OCI-LY7 (cell line): ENCODE measurements around the gene DAPK2. TPM values are rescaled to one million over a fixed set of nuclear protein-coding genes. Genes with fewer than 3 reads are reported as not detected.
A peak's percentile ranks its signal among the peaks of the same experiment; 100 is the strongest.

Experiments
- BruUV-seq: library from RNA; stranded (reverse); fragments of 400-500 nt; replicated peaks from 2 replicates; lab custom pipeline; 2021; lab: Mats Ljungman, UMichigan
- CTCF ChIA-PET: fragments of 300-600 bp; sonication (Branson Sonifier 250); formaldehyde crosslinking; loops from one replicate; lab custom pipeline; 2022; ENCODE audit warnings: antibody characterized with exemption; ENCODE audit not compliant: unreplicated experiment; lab: Charles Lee
- POLR2A ChIA-PET: fragments of 300-600 bp; sonication (Branson Sonifier 250); formaldehyde crosslinking; loops from one replicate; lab custom pipeline; 2022; ENCODE audit warnings: antibody characterized with exemption; lab: Charles Lee
- DNase-seq: peaks from one replicate; pipeline ENCODE4 v3.0.0-alpha.2; 2015; ENCODE audit warnings: low spot score
- H2AFZ ChIP-seq: fragments of 200-600 bp; sonication (generic), shearing (Covaris generic); 2 replicates; pipeline ENCODE4 v1.6.1; 2014; ENCODE audit warnings: mild to moderate bottlenecking, antibody characterized with exemption, low read length, moderate library complexity
- H3K27ac ChIP-seq: fragments of 200-600 bp; sonication (generic); 2 replicates; pipeline ENCODE4 v1.5.1; 2014; ENCODE audit warnings: mixed run types, low read depth, mild to moderate bottlenecking, moderate library complexity, low read length, inconsistent platforms; ENCODE audit not compliant: poor library complexity, severe bottlenecking
- H3K36me3 ChIP-seq: fragments of 200-600 bp; sonication (generic); 2 replicates; pipeline ENCODE4 v1.6.1; 2014; ENCODE audit warnings: mild to moderate bottlenecking, antibody characterized with exemption, low read length, moderate library complexity, mixed read lengths; ENCODE audit not compliant: insufficient read depth
- H3K4me1 ChIP-seq: fragments of 200-600 bp; sonication (generic); 2 replicates; pipeline ENCODE4 v1.5.1; 2014; ENCODE audit warnings: mild to moderate bottlenecking, low read length; ENCODE audit not compliant: insufficient read depth, poor library complexity, severe bottlenecking
- H3K4me2 ChIP-seq: fragments of 200-600 bp; sonication (generic); 2 replicates; pipeline ENCODE4 v1.6.1; 2014; ENCODE audit warnings: mild to moderate bottlenecking, low read length
- H3K4me3 ChIP-seq: fragments of 200-600 bp; sonication (generic); 2 replicates; pipeline ENCODE4 v1.5.1; 2014; ENCODE audit warnings: mild to moderate bottlenecking, low read depth, low read length; ENCODE audit not compliant: poor library complexity, severe bottlenecking
- H3K79me2 ChIP-seq: fragments of 200-600 bp; sonication (generic); 2 replicates; pipeline ENCODE4 v1.6.1; 2016; ENCODE audit warnings: low read depth, mild to moderate bottlenecking, low read length, moderate library complexity, mixed read lengths; ENCODE audit not compliant: insufficient read depth
- H3K9me2 ChIP-seq: fragments of 200-600 bp; sonication (generic); 2 replicates; pipeline ENCODE4 v1.6.1; 2016; ENCODE audit warnings: mild to moderate bottlenecking, low read length, mixed read lengths; ENCODE audit not compliant: insufficient read depth
- H3K9me3 ChIP-seq: fragments of 200-600 bp; sonication (generic); 2 replicates; pipeline ENCODE4 v1.6.1; 2014; ENCODE audit warnings: mild to moderate bottlenecking, mixed run types, low read length, mixed read lengths
- H4K20me1 ChIP-seq: fragments of 200-600 bp; sonication (generic); 2 replicates; pipeline ENCODE4 v1.6.1; 2014; ENCODE audit warnings: mild to moderate bottlenecking, antibody characterized with exemption, low read length, moderate library complexity, mixed read lengths; ENCODE audit not compliant: insufficient read depth
- EZH2phosphoT487 ChIP-seq: fragments of 200-600 bp; sonication (generic); IDR thresholded peaks from 2 replicates; pipeline ENCODE4 v1.6.1; 2018; ENCODE audit warnings: low read depth, borderline replicate concordance, mild to moderate bottlenecking, mixed run types, antibody characterized with exemption, low read length, moderate library complexity, mixed read lengths
- intact Hi-C: fragments of 100-400 bp; cut with micrococcal nuclease; formaldehyde crosslinking; loops from one replicate; pipeline ENCODE4 v1.10.0; 2022; ENCODE audit not compliant: unreplicated experiment
- total RNA-seq, 2 experiments: library from RNA; depleted of rRNA in 1 of 2; stranded (reverse); fragments of >200 nt in 1 of 2; shearing (Covaris generic) in 1 of 2; gene quantifications; 2 replicates each; pipeline ENCODE4 v1.2.3, GENCODE V29; 2014 to 2022
- TF ChIP-seq, protein P1 (sequence below): fragments of 200-600 bp; sonication (generic); conservative IDR thresholded peaks from 2 replicates; pipeline ENCODE4 v1.5.1; 2014; ENCODE audit warnings: mild to moderate bottlenecking, antibody characterized with exemption, low read length, moderate library complexity, mixed read lengths

Gene DAPK2
- total RNA-seq, 2 experiments from 2014 or later, result 0.36 to 1.2 TPM

DNA sequence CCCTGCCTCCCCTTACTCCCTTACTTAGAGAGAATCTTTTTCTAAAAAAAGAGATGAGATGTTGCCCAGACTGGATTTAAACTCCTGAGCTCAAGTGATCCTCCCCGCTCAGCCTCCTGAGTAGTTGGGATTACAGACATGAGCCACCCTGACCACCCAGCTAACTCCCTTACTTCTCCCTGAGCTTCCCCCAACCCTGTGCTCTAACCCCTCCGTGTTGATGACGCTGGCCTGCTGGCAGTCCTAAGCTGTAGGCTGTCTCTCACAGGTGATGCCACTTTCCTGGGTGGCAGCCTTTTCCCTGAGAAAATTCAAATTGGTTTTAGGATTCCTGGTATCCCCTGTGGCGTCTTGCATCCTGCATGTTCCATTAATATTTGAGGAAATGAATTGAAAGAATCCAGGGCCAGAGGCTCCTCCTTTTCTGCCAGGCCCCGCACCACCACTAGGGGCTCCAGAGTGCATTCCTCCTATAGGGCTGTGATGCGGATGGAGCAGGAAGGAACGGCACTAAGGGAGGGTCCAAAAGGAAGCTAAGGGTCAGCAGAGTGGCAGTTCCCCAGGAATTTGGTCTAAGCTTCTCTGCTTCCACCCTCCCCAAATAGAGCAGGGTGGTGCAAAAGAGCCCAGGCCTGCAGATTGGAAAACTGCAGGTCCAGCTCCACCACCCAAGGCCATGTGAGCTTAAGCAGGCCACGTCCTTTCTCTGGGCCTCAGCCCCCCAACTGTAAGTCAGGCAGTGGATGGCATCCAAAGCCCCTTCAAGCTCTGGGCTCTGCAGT lies 101.1 kb downstream of the DAPK2 start:
- TF ChIP-seq, protein P1, sequence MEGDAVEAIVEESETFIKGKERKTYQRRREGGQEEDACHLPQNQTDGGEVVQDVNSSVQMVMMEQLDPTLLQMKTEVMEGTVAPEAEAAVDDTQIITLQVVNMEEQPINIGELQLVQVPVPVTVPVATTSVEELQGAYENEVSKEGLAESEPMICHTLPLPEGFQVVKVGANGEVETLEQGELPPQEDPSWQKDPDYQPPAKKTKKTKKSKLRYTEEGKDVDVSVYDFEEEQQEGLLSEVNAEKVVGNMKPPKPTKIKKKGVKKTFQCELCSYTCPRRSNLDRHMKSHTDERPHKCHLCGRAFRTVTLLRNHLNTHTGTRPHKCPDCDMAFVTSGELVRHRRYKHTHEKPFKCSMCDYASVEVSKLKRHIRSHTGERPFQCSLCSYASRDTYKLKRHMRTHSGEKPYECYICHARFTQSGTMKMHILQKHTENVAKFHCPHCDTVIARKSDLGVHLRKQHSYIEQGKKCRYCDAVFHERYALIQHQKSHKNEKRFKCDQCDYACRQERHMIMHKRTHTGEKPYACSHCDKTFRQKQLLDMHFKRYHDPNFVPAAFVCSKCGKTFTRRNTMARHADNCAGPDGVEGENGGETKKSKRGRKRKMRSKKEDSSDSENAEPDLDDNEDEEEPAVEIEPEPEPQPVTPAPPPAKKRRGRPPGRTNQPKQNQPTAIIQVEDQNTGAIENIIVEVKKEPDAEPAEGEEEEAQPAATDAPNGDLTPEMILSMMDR, result peak; percentile 99
- TF ChIP-seq EZH2phosphoT487, result no peak
- H3K4me1 ChIP-seq, result no peaks in the 10 kb centered on the region
- H3K9me2 ChIP-seq, result no peaks in the 10 kb centered on the region
- no TSS peak for BruUV-seq
- H3K4me3 ChIP-seq, result no peak overlapping the region
- H3K9me3 ChIP-seq, result no peaks in the 10 kb centered on the region
- peak; percentile 74 for DNase-seq
- H2AFZ ChIP-seq, result peak overlapping the region; percentile 75
- H3K4me2 ChIP-seq, result no peak overlapping the region
- POLR2A ChIA-PET, result interaction anchor here (0.8 to 1.2 kb wide), 3 partner anchors 10 to 120 kb away, joined by 3 read pairs; no protein-coding TSS in a partner anchor
- no peaks in the 10 kb centered on the region for H3K36me3 ChIP-seq
- intact Hi-C loops, result no loop called here
- CTCF ChIA-PET, result interaction anchor here (0.8 to 2.5 kb wide), 6 partner anchors 10 to 193 kb away, joined by 3 to 7 read pairs (median 4); no protein-coding TSS in a partner anchor
- H3K27ac ChIP-seq, result no peak overlapping the region
- H3K79me2 ChIP-seq, result no peaks in the 10 kb centered on the region
- no peaks in the 10 kb centered on the region for H4K20me1 ChIP-seq

DNA sequence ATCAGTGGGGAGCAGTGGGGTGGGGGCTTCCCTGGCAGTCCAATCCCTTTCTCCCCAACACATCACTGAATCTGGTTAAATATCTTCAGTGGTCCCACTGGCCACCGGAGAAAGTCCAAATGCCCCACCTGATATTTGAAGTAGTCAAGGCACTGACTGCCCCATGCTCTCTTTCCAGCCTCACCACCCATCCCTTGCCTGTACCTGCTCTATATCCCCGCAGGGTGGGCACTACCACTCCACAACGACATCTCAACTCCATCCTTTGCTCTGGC lies 101.7 kb downstream of the DAPK2 start:
- POLR2A ChIA-PET, result interaction anchor here (0.5 kb wide), 1 partner anchor 37 kb away, joined by 3 read pairs; no protein-coding TSS in a partner anchor
- Histone ChIP-seq H3K27ac (no peak overlapping the region), H3K4me2 (no peak overlapping the region), H3K79me2 (no peaks in the 10 kb centered on the region), H2AFZ (no peak overlapping the region), H3K36me3 (no peaks in the 10 kb centered on the region), H3K9me2 (no peaks in the 10 kb centered on the region), H3K4me1 (no peaks in the 10 kb centered on the region), H3K4me3 (no peak overlapping the region), H4K20me1 (no peaks in the 10 kb centered on the region), H3K9me3 (no peaks in the 10 kb centered on the region)
- no peak for DNase-seq
- BruUV-seq, result no TSS peak
- intact Hi-C loops, result no loop called here
- TF ChIP-seq EZH2phosphoT487, result no peak
- TF ChIP-seq, protein P1, result no peak
- CTCF ChIA-PET, result interaction anchor here (1.3 to 2.5 kb wide), 2 partner anchors 64 to 100 kb away, joined by 6 to 7 read pairs; no protein-coding TSS in a partner anchor
